CD4-positive, alpha-beta T cell treated with Interleukin-15 for 1 hour (primary cell): ENCODE results near the gene CST6.
"Not testable (repeated sequence)": the region's sequence is repeated elsewhere in the genome, so short reads cannot be mapped to it uniquely, and the experiment has no call there.

Experiments used
- DNase-seq: peaks from one replicate; pipeline ENCODE4 v3.0.0-alpha.2; 2020

Gene CST6

DNA sequence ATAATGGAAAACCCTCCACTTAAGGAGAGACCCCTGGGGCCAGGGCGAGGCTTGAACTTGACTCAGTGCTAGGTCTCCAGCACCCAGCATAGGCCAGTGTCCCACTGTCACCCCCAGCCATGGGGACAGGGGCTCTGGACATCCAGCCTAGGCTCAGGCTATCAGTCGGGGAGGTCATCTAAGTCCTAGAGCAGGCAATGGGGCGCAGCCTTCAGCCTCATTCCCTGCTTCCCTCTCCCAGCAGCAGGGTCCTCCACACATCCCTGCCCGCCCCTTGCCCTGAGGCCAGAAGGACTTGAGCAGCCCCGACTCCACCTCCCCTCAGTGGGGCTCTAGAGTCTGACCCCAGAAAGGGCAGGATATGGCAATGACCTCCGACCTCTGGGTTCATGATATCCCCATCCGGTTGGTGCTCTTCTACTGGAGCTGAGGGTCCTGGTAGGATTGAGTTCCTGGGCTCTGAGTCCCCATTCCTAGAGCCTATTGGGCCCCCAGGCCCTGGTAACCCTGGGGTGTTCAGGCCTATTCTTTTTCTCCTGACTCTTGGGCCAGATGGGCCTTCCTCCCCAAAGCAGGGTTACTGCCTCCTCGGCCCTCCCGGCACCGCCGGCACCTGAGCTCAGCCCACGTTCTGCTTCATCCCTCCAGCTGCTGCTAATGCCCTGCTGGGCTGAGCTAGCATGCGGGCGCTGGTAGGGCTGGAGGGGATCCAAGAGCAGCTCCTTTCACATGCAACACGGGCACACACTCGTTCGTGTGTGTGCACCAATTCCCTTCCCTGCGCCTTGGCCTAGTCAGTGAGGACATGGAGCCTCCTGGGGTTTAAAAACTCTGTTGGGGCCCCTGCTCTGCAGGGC, 4.4 kb downstream of the CST6 start:
- DNase-seq, result no peak

DNA sequence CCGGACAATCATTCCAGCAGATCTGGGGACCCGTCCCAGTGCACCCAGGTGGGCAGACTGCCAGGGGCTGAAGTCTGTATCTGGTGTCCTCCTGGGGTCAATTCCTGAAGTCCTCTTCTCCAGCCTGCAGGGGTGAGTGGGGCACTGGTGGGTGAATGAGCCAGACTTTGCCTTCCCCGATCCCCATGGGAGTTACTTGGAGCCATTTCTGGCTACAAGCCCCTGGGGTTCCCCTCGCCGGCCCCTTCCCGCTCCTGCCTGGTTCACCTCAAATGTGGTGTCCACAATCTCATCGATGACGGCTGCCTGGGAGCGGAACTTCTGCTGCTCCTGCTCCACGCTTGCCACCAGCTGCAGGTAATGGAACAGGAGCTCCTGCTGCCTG, 5.0 kb downstream of the CST6 start:
- DNase-seq, result no peak

DNA sequence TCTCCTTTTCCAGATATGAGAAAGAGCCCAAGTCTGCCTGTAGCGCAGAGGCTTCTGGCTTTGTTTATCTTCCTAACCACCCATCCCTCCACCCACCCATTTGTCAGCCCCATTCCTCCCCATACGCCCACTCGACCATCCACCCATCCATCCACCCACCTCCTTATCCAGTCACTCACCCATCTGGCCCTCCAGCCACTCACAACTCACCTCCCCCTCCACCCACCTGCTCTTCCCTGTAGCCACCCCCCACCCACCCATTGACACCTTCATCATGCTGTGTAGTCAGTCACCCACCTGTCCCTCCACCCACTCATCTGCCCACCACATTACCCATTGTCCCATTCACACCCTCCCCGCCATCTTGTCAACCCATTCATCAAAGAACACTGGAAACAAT, 5.5 kb downstream of the CST6 start:
- no peak for DNase-seq

DNA sequence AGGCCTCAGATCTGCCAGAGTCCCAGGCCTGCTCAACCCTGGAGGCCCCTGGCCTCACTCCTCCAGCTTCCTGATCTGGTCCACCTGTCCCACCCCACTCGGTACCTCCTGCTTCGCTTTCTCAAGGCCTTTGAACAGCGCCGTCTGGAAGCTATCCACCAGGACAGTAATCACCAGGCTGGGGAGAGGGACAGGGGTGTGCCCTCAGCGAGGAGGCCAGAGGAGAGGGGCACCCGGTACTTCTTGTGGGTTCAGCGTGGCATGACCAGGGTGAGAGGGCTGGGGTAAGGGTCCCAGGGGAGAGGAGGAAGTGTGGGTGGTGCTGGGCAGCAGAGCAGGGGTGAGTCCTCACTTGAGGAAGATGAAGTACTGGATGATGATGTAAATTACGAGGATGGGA, 8.4 kb downstream of the CST6 start:
- no peak for DNase-seq

DNA sequence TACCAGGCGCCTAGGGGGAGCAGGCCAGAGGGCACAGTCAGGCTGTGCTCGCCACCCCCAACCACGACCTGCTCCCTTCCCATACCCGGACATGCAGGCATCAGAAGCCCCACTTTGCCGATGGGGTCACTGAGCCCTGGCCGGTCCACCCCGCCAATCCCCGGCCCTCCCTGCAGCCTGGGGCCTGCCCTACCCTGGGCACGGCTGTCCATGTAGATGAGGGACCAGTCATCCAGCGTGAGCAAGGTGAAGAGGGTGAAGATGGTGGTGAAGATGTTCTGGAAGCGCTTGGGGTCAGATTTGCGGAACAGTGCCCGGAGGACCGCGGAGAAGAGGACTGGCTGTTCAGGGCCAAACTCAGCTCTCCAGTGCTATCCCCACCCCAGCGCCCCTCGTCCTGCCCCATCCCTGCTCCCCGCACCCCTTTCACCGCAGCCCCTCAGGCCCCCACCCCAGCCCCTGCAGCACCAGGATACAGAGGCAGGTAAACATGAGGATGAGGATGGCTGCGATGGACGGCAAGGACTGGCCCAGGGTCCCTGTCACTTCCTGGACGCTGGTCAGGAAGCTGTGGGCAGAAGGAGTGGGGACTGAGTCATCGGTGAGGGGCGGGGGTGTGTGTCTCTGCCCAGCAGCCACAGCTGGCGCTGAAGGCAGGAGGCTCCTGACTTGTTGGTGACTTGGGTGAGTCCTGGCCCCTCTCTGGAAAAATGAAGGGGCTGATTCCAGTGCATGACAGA, 9.0 kb downstream of the CST6 start:
- DNase-seq, result peak; percentile 75

DNA sequence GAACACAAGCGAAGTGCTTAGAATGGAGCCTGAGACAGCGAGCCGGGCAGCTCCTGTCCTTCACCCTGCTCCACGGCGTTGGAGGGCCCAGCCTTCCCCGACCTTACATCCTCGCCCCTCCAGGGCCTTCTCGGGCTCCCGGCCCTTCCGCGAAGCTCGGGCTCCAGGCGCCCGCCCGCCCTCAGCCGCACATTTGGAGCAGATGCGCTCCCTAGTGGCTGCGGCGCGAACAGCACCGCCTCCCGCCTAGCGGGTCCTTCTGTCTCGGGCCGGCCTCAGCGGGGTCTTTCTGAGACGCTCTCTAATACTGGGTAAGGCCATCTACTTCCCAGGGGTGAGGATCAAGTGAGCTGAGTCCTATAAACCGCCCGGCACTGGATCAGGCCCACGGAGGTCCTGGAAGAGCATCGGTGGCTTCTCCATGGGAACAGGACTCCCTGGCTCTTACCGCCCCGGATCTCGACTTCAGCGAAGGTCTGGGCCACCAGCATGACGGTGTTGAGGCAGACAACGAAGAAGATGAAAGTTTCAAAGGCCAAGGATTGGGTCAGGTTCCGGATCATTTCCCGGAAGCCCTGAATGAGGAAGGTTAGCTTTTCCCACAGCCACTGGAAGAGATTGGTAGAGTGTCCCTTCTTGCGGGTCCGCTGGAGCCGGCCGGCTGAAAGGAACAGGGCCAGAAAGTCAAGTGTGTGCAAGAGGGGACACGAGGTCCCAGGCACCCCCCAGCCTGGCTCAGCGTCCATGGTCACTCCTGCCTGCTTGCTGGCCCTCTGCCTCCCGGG, 10.8 kb downstream of the CST6 start:
- DNase-seq, result peak; percentile 60

DNA sequence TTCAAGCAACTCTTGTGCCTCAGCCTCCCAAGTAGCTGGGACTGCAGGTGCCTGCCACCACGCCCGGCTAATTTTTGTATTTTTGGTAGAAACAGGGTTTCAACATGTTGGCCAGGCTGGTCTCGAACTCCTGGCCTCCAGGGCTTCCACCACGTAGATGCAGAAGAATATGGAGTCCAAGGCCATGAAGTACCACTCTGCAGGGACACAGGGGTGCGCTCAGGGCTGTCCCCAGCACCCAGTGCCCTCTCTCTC, 11.3 kb downstream of the CST6 start:
- not testable (repeated sequence) for DNase-seq

DNA sequence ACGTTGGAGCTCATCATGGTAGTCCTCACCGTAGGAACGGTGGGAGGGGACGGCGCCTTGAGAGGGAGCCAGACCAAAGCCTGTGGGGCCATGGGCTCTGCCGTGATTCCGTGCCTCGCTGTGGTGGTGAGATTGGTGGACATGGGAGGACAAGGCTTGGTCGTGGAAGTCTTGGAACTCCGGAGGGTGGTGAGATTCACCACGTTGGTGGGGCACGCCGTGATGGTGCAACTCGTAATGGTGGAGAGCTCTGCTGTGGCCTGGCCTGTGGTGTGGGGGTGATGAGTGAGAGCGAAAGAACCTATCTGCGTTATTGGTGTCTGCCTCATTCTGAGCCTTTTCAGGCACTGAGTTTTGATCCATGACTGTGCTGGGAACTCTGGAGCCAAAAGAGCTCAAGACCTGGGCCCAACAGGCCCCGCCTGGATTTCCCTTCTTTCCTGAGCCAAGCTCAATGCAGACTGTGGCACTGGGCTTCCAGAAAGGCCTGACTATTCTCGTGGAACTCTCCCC, 14.3 kb downstream of the CST6 start, which contains the start of gene CATSPER1:
CATSPER1 (minus strand) TSS at position 463 of the 513 bp plus-strand sequence; CDS start at position 363, 100 bp downstream.
- DNase-seq, result no peak

DNA sequence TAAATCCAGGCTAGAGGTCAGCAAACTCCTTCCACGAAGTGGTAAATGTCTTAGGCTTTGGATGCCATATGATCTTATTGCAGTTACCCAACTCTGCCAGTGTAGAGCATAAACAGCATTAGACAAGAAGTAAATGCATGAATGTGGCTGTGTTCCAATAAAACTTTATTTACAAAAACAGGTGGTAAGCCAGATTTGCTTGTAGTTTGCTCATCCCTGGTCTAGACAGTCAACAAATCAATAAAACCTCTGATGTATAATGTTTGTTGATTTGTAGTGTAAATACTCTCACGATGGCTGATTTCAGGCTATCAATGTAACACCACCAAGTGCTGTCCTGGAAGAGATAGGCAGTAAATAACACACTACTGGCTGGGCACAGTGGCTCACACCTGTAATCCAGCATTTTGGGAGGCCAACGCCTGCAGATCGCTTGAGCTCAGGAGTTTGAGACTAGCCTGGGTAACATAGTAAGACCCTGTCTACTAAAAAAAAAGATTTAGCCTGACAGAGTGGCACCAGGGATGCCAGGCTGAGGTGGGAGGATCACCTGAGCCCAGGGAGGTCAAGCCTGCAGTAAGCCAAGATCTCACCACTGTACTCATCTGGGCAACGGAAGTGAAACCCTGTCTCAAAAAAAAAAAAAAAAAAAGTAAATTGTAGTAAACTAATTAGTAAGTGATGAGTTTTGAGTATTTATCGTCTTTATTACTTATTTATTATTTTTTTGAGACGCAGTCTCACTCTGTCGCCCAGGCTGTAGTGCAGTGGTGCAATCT, 21.3 kb downstream of the CST6 start:
- no peak for DNase-seq

DNA sequence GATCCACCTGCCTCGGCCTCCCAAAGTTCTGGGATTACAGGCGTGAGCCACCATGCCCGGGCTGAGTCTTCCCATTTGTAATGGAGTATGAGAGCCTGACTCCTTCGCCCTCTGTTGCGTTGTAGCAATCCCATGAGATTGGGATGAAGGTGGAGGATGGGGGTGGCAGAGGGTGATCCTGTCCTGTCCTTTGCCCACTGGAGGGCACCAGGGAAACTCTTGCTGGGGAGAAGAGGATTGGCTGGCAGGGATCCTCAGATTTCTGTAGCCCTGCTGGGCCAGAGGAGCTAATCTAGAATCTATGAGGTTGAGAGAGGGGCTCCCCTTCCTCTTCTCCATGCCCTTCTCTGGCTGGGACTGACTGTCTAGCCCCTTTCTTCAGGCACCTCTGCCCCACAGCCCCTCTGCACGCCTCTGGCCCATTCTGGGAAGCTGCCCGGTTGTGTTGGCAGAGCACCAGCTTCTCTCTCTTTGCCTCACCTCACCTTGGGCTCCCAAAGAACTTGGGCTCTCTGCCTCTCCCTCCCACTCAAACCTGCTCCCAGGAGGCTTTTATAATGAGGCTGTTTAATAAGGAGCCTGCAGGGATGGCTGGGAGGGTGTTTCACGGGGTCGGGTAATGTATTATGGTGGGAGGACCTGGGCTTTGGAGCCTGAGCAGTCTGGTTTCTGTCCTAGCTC, 24.0 kb downstream of the CST6 start:
- DNase-seq, result no peak

DNA sequence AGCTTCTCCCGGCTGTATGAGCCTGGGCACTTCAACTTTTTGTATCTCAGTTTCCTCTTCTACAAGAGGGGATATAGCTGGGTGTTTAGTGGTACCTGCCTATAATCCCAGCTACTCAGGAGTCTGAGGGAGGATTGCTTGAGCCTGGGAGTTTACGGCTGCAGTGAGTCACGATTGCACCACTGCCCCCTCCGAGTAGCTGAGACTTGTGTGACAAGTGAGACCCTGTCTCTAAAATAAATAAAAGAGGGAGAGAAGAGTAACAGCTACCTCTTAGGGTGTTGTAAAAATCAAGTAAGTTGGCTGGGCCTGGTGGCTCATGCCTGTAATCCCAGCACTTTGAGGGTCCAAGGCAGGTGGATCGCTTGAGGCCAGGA, 24.5 kb downstream of the CST6 start:
- DNase-seq, result no peak

DNA sequence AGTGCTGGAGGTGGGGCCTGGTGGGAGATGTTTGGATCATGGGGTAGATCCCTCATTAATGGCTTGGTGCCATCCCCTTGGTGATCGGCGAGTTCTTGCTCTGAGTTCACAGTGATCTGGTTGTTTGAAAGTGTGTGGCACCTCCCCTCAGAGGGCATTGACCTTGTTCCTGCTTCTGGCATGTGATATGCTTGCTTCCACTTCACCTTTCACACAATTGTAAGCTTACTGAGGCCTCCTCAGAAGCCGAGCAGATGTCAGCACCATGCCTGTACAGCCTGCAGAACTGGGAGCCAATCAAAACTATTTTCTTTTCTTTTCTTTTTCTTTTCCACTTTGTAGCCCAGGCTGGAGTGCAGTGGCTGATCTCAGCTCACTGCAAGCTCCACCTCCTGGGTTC, 25.5 kb downstream of the CST6 start:
- DNase-seq, result no peak

DNA sequence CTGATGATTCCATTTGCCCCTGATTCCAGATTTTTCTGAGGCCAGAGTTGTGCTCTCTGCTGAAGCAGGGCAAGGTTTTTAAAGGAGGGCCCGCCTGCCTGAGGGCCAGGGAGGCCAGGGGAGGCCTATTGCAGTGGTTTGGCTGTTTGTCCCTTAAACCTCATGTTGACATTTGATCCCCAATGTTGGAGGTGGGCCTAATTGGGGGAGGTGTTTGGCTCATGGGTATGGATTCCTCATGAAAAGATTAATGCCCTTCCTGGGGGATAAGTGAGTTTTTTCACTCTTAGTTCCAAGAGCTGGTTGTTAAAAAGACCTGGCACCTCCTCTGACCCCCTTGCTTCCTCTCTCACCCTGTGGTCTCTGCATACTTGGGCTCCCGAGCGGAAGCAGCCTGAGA, 28.0 kb downstream of the CST6 start:
- no peak for DNase-seq

DNA sequence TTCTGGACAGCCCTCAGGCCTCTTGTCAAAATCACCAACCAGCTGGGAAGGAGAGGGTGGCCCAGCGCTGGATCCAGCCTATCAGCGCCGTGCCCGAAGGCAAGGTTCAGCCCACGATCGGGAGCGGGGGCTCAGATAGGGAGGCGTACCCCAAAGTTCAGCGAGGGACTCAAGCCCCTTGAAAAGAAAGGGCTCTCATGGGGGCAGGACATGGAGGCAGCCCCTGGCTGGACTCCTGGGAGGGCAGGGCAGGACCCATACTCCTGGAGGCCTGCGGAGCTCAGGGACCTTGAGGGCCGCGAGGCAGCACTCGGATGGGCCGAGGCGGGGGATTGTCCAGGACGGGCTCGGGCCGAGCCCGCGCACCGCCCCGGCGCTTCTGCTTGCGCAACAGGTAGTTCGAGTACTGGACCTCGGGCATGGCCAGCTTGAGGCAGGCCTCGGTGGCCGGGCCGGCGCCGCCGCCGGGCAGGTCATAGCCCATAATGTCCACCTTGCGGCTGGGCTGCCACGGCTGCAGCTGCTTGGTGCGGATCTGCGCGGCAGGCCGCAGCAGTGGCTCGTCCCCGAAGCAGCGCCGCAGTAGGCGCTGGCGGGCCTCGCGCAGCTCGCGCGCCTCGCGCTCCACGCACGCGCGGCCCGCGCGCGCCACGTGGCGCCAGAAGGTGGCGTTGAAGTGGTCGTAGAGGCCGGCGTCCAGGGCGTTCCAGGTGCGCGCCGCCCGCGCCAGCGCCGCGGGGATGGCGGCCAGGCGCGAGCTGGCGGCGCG, 30.6 kb downstream of the CST6 start:
- no peak for DNase-seq

DNA sequence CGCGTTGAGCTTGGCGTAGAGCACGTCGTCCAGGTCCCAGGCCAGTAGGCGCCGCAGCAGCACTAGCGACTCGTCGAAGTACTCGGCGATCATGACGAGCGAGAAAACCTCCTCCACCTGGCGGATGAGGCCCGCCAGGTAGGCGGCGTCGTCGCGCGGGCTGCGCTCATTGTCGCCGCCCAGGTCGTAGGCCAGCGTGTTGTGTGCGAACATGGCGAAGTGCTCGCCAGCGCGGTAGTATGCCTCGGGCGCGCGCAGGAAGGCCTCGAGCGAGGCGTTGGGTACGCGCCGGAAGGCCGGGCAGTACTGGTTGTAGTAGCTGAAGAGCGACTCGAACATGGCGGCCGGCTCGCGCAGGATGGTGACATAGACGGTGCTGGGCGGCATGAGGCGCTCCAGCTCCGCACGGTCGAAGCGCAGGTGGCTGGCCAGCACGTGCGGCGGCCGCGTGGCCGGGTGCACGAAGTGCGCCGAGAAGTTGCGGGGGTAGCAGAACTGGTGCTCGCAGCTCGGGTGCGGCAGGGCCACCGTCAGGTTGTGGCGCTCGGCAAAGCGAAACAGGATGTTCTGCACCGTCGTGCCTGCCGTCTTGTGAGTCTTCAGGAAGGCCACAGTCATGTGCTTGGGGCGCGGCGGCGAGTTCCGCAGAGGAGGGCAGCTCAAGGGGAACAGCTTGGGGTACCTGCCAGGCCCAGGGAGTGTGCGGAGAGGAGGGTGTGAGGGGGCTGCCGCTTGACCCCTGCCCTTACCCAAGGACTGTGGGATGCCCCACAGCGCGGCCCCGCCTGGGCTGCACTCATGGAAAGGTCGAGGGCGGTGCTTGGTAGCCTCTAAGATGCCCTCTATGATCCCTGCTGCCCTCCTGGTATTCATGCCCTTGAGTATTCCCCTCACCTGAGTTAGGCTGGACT, 31.4 kb downstream of the CST6 start:
- no peak for DNase-seq

DNA sequence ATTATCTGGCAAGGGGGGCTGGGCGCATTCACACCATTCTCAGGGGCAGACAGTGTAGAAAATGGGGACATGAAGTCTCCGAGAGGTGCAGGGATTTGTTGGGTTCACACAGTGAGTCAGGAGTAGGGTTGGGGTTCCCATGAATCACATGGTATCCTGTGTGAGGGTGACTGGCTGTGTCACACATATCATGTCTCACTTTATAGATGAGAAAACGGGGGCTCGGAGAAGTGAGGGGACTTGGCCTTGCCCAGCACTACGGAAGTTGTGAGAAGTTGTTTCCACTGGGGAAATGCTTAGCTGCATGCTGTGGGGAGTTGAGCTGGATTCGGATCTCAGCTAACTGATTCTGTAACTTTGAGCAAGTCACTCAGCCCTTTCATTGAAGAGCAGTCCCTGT, 32.9 kb downstream of the CST6 start:
- no peak for DNase-seq

DNA sequence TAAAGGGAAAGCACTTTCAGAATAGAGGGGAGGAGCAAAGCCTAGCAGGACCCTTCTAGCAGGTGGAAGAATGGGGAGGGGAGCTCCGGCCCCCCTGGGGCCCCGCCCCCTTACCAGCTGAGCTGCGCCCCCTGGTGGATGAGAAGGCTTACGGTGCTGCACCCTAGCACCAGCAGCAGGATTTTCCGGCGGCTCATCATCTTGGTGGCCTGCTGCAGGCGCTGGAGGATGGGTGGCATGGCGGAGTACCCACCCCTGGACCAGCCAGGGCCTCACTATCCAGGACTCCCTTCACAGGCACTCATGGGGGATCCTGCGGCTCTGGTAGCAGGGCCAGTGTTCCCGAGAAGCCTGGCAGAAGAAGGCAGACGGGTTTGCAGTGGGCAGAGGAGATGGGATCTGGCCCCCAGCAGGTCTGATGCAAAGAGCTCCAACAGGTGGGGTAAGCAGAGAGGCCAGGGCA, 33.4 kb downstream of the CST6 start:
- DNase-seq, result peak; percentile 80

DNA sequence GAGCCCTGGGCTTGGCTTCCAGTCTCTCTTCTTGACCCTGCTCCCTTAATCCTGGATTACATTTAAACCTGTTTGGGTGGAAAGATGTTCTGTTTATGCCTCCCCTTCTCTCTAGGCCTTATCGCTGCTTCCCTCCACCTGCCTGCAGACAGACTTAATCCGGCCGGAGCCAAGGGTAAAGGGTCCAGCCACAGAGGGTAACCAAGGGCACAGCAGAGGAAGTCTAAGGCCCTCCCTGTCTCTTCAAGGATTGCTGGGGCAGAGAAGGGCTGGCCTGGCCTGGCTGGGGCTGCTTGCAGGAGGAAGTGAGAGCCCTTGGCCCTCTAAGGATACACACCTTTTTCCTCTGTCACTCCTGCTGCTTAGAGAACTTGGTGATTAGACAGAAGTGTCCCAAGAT, 35.1 kb downstream of the CST6 start:
- no peak for DNase-seq

DNA sequence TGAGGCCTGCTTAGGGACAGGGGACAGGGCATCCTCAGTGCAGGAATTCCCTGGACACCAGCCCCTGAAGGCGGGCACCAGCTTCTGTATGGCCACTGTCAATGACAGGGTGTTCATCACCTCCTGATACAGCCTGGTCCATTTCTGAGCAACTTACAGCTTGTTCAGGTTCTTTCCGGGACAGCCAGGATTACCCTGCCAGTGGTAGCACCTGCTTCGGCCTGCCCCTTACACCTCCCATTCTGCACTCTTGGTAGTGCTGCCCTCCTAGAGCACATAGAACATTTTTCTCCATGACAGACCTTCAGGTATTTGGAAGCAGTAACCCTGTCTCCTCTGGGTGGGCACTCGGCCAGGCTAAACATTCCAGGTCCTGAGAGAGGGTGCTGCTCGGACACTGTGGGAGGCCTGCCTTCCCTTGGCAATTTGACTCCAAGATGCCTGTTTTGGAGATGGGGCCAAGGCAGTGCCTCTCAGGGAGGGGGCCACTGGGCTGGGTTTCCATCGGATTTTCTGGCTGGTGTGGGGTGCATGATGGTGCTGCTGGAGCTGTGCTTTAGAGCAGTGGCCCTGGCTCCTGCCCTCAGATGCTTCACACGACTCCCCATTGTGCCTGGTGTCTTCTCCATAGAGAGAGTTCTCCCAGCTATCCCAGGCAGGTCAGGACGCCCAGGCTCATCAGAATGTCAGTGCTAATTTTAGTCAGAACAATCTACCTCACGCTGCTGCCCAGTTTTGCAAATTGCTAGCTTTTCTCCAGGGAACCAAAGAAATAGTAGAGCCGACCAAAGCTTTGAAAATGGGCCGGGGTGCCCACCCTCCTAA, 35.9 kb downstream of the CST6 start:
- DNase-seq, result no peak
